GM19395 (cell line): ENCODE results near the gene PTX4.

ENCODE experiments used
- ATAC-seq: cut with Tn5 transposase; IDR thresholded peaks from one replicate; pipeline ENCODE4 v1.9.1; 2021; ENCODE audit warnings: mild to moderate bottlenecking, moderate library complexity; ENCODE audit not compliant: unreplicated experiment

Gene PTX4

GRCh38 chr16:1525871-1526607, 37.3 kb upstream of the PTX4 start:
- ATAC-seq, result no peak

DNA sequence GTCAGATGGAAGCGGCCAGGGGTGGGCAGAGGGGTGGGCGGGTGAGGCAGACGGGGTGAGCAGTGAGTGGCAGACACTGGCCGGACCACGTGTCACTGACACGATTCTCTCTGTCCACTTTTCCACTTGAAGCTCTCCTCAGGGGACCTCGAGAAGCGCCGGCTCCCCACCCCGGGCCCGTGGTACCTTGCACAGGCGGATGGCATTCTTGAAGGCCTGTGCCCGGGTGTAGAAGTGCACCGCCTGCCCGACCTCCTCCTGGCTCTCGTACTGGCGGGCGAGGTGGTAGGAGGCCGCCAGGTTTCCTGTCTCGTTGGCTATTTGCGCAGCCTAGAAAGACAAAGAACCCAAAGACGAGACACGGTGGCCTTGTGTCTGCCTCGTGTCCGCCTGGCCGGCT, 35.6 kb upstream of the PTX4 start:
- ATAC-seq, result no peak

DNA sequence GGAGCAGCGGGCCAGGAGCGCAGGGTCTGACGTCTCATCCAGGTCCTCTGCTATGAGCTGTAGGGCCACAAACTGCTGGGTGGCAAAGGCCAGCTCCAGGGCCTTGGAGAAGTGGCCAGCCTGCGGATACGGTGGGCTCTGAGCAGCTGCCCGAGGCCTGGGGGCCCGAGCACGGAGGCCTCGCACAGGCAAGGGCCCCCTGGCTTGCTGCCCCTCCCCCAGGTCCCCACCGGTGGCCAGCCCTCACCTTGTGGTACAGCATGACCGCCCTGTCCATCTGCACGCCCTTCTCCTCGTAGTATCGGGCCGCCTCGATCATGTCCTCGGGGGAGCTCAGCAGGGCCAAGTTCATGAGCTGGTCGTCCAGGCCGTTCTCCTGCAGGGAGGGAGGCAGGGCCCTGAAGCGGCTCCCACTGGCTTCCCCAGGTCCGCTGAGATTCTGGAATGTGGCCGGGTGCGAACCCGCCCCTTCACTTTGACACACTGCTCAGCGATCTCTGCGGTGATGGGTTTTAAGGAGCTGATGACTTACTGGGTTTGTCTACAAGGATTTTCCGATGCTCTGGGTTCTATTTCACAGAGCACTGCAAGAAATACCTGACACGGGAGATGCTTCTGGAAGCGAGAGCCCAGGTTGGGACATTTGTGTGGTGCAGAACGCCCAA, 35.0 kb upstream of the PTX4 start:
- no peak for ATAC-seq

GRCh38 chr16:1520461-1520860, 31.7 kb upstream of the PTX4 start:
- ATAC-seq, result no peak

- ATAC-seq, result no peak
Measured at GRCh38 chr16:1519831-1520230, 31.1 kb upstream of the PTX4 start.

GRCh38 chr16:1518626-1519135, 29.9 kb upstream of the PTX4 start:
- no peak for ATAC-seq

GRCh38 chr16:1514507-1514906, 25.8 kb upstream of the PTX4 start:
- no peak for ATAC-seq

DNA sequence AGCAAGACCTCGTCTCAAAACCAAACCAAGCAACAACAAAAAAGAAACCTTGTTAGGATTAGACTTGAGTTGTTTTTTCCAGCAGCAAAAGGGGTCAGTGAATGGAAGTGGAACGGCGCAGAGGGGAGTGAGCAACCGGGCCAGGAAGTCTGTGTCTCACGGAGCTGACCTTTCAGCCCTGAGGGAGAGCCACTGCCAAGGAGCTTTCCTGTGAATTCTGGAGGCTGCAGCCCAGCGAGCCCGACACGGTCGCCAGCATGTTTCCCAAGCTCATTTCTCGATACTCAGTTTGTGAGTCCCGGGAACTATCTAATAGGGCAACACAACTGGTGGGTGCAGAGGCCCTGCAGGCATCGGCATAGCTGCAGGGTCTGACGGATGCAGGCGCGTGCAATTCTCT, 24.0 kb upstream of the PTX4 start:
- ATAC-seq, result no peak

GRCh38 chr16:1511662-1512569, 23.2 kb upstream of the PTX4 start:
- no peak for ATAC-seq

- ATAC-seq, result no peak
Measured at GRCh38 chr16:1510941-1511351, 22.2 kb upstream of the PTX4 start.

DNA sequence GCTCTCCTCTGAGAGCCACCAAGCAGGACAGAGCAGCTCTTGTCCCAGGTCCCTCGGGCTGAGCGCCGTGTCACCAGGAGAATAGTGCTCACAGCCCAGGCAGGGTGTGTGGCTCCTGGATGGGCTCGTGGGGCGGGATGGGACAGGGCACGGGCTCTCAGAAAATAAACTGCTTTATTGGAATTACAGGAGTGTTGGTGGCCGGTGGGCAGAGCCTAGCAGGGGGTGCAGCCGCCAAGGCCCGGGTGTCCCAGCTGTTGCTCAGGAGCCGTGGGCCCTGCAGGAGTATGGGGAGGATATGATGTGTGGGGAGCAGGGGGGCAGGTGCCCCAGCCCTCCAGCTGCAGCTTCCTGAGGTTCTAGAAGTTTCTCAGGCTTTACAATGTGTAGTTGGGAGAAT, 21.5 kb upstream of the PTX4 start:
- no peak for ATAC-seq

GRCh38 chr16:1509307-1510221, 20.8 kb upstream of the PTX4 start:
- no peak for ATAC-seq

- no peak for ATAC-seq
Measured at GRCh38 chr16:1508494-1509187, 19.9 kb upstream of the PTX4 start.

DNA sequence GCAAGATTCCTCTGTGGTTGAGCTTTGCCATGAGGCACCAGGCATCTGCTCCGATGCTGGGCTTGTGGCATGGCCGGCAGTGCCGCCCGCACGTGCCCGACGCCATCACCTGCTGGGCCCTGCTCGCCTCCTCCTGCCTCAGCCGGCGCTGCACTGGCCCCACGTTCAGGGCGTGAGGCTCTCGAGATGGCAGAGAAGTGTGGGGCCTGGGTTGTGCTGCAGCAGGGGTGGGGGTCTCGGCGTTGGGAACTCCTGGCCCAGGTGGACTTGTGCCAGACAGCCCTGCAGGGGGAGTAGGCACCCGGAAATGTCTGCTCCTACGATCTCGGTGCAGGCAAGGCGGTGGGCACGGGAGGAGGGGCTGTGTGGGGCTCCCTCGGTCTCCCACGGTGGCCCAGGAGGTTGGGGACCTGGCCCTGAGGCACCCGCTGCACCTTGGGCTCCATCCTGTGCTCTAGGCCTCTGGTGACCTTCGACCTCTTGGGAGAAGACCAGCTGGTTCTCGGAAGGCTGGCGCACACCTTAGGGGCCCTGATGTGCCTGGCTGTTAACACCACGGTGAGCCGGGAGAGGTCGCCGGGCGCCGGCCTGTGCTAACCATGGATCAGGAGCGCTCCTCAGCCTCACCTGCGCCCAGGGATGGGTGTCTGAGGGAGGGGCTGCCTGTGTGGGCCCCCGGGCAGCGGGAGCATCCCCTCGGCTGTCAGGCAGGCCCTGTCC, 17.9 kb upstream of the PTX4 start:
- no peak for ATAC-seq

GRCh38 chr16:1505912-1506311, 17.2 kb upstream of the PTX4 start:
- ATAC-seq, result no peak

DNA sequence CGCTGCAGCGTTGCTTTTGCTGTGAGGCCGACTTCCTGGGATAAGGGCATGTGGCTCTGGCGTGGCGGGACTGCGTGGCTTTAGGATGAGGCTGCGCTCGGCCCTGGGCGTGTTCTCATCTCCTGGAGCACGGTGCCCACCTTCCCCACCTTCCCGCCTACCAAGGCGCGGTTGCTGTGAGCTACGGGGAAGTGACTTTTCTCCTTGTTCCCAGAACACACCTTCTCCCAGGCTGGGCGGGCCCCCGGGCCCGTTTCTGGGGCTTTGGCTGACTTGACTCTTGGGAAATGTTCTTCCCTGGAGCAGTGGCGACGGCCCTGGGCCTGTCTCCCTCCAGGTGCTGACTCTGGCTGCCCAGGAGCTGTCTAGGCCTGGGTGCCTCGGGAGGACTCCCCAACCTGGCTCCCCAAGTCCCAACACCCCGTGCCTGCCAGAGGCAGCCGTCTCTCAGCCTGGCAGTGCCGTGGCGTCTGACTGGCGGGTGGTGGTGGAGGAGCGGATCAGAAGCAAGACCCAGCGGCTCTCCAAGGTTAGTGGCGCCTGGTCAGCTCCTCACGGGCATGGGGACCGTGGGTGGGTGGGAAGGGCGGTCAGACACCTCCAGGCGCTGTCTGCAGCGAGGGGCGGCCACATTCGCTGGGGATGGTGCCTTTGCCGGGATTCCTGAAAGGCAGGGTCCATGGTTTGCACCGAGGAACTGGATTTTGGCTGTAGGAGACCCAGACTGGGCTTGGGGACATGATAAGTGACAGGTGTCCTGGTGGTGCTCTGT, 16.5 kb upstream of the PTX4 start:
- no peak for ATAC-seq

DNA sequence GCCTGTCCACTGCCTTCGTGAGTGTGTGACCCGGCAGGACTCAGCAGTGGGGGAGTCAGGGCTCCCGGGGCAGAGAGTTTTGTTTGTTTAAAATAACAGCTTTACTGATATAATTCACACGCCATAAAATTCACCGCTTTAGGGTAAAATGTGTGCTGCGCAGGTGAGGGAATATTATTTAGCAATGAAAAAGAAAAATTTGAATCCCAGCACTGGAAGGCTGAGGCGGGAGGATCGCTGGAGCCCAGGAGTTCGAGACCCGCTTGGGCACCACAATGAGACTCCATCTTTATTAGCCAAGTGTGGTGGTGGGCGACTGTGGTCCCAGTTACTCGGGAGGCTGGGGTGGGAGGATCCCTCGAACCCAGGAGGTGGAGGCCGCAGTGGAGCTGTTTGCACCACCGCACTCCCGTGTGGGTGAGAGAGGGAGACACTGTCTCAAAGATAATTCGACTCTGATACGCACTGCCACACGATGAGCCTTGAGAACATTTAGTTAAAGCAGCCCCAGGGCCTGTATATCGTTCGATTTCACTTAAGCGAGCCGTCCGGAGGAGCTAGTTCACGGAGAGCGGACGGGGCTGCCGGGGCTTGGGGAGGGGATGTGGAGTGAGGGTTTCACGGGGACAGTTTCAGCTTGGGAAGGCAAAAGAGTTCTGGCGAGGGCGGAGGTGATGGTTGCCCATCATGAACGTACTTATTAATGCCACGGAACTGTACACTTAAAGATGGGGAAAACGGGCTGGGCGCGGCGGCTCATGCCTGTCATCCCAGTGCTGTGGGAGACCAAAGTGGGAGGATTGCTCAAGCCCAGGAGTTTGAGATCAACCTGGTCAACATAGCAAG, 14.6 kb upstream of the PTX4 start:
- no peak for ATAC-seq
